Left lung (tissue), 10 donors: ENCODE results near the gene GCSH. TPM values are rescaled to one million over a fixed set of nuclear protein-coding genes. Genes with fewer than 3 reads are reported as not detected.

Source experiments
- ATAC-seq: fragments of 200-7000 bp; cut with Tn5 transposase; one replicate; pipeline ENCODE4 v1.9.1; 2020; ENCODE audit warnings: moderate library complexity
- DNase-seq, 4 donors: peaks; one replicate each; pipeline ENCODE4 v3.0.0-alpha.2; 2013 to 2020
- H3K27ac ChIP-seq, 2 donors: fragments of 200-600 bp; sonication (generic) in 1 of 2; one replicate each; pipeline versions ENCODE4 v1.5.0 to v1.8.0; 2020 to 2021
- H3K27me3 ChIP-seq, 2 donors: fragments of 200-600 bp; sonication (generic) in 1 of 2; one replicate each; pipeline versions ENCODE4 v1.5.0 to v1.8.0; 2020 to 2021
- H3K36me3 ChIP-seq, 2 donors: fragments of 200-600 bp; sonication (generic) in 1 of 2; one replicate each; pipeline versions ENCODE4 v1.5.0 to v1.8.0; 2020 to 2021
- H3K4me1 ChIP-seq, 2 donors: fragments of 200-600 bp; one replicate each; pipeline ENCODE4 v1.8.0; 2021
- H3K4me3 ChIP-seq, 2 donors: fragments of 200-600 bp; sonication (generic) in 1 of 2; one replicate each; pipeline versions ENCODE4 v1.5.0 to v1.8.0; 2020 to 2021; ENCODE audit warnings: mild to moderate bottlenecking in 1 of 2
- H3K9me3 ChIP-seq, 2 donors: fragments of 200-600 bp; sonication (generic) in 1 of 2; one replicate each; pipeline versions ENCODE4 v1.5.0 to v1.8.0; 2020 to 2021
- CTCF ChIP-seq, 2 donors: fragments of 200-600 bp; sonication (generic) in 1 of 2; IDR thresholded peaks; one replicate each; pipeline versions ENCODE4 v1.5.0 to v1.8.0; 2021; ENCODE audit warnings: antibody characterized with exemption in 2 of 2
- intact Hi-C, 2 donors: fragments of 100-400 bp; cut with DNase I; formaldehyde crosslinking; loops; one replicate each; pipeline versions ENCODE4 v1.11.2 to v1.14.2; 2022
- polyA plus RNA-seq, 6 donors: library from polyadenylated mRNA; unstranded; fragments of 120-200 nt; gene quantifications; one replicate each; pipeline ENCODE4 v1.2.1, GENCODE V29; 2013; ENCODE audit not compliant: insufficient read length in 6 of 6
- total RNA-seq, 2 donors: library from RNA; stranded (reverse); fragmentation: NEBNext Ultra II Directional; extraction: Animal tissue kit (Norgen Biotek cat#: 25700); gene quantifications; one replicate each; pipeline ENCODE4 v1.2.1, GENCODE V29; 2021
- donor health status: DM: no; HTN: yes; CAD: no.
- donor health status: DM: no; HTN: no; CAD: no.

Gene GCSH
- total and polyA plus RNA-seq, 8 donors, result 22.2 to 68.9 (median 65.4) TPM

DNA sequence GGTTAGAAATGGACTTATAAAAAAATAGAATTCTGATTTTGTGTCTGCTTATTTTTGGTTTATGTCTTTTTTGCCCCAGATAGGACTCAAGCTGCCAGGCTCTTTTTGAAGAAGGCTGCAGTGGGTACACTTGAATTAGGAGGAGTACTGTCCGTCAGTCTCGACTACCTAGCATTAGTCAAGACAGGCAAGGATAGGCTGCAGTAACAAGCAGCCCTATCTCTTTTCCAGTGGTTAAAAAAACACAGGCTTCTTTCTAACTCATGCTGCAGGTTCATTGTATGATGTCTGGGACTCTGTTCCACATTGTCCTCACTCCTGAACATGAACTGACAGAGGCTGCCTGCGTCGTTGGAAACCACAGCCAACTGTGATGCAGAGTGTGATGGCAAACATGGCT lies 27.1 kb downstream of the GCSH start:
- DNase-seq (no peak), ATAC-seq (no peak)
- no peak overlapping the region for H3K4me3 ChIP-seq
- intact Hi-C loops, result no loop called here
- no peak for TF ChIP-seq CTCF (IDR thresholded peaks at IDR 0.05)
- H3K36me3 ChIP-seq, result no peaks in the 10 kb centered on the region
- no peaks in the 10 kb centered on the region for H3K4me1 ChIP-seq
- no peaks in the 10 kb centered on the region for H3K9me3 ChIP-seq
- no peaks in the 10 kb centered on the region for H3K27me3 ChIP-seq
- H3K27ac ChIP-seq, result no peak overlapping the region

DNA sequence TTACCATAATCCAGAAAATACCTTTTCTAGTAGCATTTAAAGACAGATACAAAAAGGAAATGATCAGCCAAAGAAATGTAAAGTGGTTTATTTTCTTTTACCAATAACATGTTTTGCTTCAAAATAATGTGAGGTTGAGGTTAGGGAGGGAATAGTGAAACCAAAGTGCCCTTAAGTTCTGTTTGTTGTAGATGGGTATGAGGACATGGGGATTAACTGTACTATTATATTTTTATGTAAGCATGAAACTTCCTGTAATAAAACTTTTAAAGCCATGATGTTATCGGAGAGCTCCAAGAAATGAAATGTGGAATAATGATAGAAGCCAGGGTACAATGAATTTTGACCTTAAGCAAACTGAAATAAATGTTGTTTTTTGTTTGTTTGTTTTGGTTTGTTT lies 29.0 kb downstream of the GCSH start:
- no peak overlapping the region for H3K4me3 ChIP-seq
- no peaks in the 10 kb centered on the region for H3K4me1 ChIP-seq
- ATAC-seq, result no peak
- no peaks in the 10 kb centered on the region for H3K27me3 ChIP-seq
- no peaks in the 10 kb centered on the region for H3K9me3 ChIP-seq
- H3K36me3 ChIP-seq, result no peaks in the 10 kb centered on the region
- DNase-seq, result no peak
- no peak overlapping the region for H3K27ac ChIP-seq
- intact Hi-C loops, result no loop called here
- no peak for TF ChIP-seq CTCF (IDR thresholded peaks at IDR 0.05)

GRCh38 chr16:81066681-81067080 lies 29.5 kb downstream of the GCSH start:
- TF ChIP-seq CTCF (IDR thresholded peaks at IDR 0.05), result no peak
- H3K4me3 ChIP-seq, result no peak overlapping the region
- intact Hi-C loops, result no loop called here
- H3K9me3 ChIP-seq, result no peaks in the 10 kb centered on the region
- no peaks in the 10 kb centered on the region for H3K4me1 ChIP-seq
- ATAC-seq (no peak), DNase-seq (no peak)
- no peaks in the 10 kb centered on the region for H3K36me3 ChIP-seq
- no peak overlapping the region for H3K27ac ChIP-seq
- no peaks in the 10 kb centered on the region for H3K27me3 ChIP-seq

DNA sequence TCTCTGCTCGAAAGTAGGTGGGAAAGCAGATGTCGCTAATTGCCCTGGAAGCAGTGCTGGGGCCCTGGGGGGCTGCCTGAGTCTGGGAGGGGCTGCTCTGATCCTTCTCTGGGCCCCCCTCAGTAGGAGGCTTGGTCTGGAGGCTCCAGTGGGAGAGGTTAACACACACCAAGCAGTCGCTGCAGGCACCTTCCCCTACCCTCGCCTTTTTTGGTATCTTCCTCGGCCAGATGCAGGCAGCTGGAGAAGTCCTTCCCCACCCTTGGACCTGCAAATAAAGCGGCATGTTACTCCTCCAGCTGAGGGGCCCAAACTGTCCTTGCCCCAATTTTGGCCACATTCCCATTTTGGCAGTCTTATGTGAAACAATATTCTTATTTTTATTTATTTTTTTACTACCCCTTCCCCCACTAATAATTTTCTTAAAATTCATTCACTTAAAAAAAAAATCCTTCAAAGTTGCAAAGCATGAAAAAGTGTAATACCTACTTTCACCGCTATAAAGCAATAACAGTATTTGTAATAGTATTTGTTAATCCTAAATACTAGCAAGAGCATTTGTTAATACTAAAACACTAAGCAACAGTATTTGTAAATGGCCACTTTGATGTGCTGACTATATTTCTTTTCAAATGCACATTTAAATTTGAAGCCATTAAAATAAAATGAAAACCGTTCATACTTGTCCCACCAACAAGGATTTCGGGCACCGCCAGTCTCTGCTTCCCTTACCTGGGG lies 34.2 kb downstream of the GCSH start:
- TF ChIP-seq CTCF (IDR thresholded peaks at IDR 0.05), result no peak
- Histone ChIP-seq H3K4me1 (no peaks in the 10 kb centered on the region), H3K9me3 (no peaks in the 10 kb centered on the region), H3K36me3 (no peaks in the 10 kb centered on the region), H3K27ac (no peak overlapping the region), H3K4me3 (no peak overlapping the region), H3K27me3 (no peaks in the 10 kb centered on the region)
- intact Hi-C loops, result no loop called here
- ATAC-seq (no peak), DNase-seq (no peak)

- Histone ChIP-seq H3K27ac (no peak overlapping the region), H3K9me3 (no peaks in the 10 kb centered on the region), H3K4me3 (no peak overlapping the region), H3K27me3 (no peaks in the 10 kb centered on the region), H3K36me3 (no peaks in the 10 kb centered on the region), H3K4me1 (no peaks in the 10 kb centered on the region)
- intact Hi-C loops, result no loop called here
- TF ChIP-seq CTCF (IDR thresholded peaks at IDR 0.05), result no peak
- no peak for DNase-seq
- no peak for ATAC-seq
Measured at GRCh38 chr16:81061307-81061640, 34.9 kb downstream of the GCSH start.
